Measurements from ENCODE around the gene ZNF526.
A peak's percentile ranks its signal among the peaks of the same experiment; 100 is the strongest.

Gene ZNF526

GRCh38 chr19:42220751-42221097, 612 bp downstream of the ZNF526 start:
- DNase-seq (ENCODE audit: low read depth in 3 of 3) = no peak

GRCh38 chr19:42224940-42225717, 5.0 kb downstream of the ZNF526 start:
- DNase-seq (ENCODE audit: low read depth in 3 of 3) = no peak

DNA sequence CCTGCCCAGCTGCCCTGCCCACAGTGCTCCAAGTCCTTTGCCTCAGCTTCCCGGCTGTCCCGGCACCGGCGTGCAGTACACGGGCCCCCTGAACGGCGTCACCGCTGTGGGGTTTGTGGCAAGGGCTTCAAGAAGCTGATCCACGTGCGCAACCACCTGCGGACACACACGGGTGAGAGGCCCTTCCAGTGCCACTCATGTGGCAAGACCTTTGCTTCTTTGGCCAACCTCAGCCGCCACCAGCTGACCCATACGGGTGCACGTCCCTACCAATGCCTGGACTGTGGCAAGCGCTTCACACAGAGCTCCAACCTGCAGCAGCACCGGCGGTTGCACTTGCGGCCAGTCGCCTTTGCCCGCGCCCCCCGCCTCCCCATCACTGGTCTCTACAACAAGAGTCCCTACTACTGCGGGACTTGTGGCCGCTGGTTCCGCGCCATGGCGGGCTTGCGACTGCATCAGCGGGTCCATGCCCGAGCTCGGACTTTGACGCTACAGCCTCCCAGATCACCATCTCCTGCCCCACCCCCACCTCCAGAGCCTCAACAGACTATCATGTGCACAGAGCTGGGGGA, 5.7 kb downstream of the ZNF526 start:
- DNase-seq (ENCODE audit: low read depth in 3 of 3) = no peak

DNA sequence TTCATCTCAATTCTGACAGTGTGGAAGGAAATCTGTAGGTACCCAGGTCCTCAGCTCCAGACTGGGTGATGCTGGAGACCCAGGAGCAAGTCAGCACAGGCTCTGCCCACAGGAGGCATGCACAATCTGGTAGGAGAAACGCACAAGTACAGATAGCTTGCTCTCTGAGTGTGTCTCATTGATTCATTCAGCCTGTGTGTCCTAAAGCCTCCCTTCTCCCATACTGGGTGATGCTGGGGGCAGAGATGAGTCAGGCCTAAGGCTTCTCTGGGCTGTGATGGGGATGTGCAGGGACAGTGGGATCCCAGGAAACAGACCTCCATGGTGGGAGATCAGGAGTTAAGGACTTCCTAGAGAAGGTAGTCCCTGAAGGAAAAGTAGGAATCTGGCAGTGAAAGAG, 6.8 kb downstream of the ZNF526 start:
- no peak for DNase-seq (ENCODE audit: low read depth in 3 of 3)

DNA sequence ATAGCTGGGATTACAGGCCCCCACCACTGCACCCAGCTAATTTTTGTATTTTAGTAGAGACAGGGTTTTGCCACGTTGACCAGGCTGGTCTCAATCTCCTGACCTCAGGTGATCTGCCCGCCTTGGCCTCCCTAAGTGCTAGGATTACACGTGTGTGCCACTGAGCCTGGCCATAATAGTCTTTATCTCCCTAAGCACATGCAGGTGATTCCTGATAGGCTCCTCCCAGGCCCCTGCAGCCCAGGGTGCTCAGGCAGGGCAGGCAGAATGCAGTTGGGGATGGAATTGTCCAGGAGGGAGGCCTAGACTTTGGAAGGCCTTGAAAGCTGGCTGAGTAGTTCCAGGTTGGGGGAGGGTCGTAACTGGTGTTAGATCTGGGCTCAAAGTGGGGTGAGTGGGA, 8.5 kb downstream of the ZNF526 start:
- DNase-seq (ENCODE audit: low read depth in 3 of 3) = no peak

DNA sequence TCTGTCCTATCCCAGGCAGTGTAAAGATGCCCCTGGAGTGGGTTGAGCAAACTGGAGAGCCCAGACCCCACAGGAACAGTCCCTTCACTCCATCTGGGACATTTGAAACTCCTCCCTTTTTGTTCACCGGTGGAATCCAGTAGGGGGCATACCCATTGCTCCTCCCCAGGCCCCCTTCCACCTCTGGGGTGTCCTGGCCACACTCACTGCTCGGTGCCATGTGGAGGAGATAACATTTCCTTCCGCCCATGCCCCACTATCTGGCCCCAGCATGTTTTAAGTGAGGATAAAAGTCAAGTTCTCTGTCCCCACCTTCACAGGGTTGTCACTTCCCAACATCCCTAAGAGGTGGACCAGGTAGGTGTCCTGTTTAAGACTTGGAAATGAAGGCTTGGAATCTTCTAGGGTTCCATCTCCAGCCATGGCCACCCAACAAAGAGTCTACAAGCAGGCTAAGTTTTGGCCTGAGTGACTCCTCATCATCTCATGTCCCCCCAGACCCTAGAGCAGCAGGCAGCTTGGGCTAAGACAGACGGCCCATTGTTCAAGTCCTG, 9.3 kb downstream of the ZNF526 start:
- no peak for DNase-seq (ENCODE audit: low read depth in 3 of 3)

DNA sequence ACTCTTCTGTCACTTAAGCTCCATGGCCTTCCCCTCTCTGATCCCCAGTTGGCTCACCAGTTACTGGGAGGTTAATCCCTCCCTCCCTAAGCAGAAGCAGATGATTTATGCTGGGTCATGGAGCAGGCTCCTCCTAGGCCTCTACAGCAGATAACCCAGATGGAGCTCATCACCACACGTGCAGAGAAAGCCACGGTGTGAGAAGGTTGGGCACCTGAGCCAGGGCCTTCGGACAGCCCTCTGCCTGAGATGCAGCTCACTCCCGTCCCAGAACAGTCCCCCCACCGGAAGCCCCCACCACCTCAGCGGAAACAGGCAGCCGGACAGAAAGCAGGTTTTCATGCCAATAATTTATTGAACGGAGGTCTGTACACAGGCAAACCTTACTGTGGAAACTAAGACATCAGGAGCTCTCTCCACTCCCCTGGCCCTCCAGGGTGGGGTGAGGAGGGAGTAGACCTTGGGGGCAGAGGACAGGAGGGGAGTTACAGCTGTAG, 9.8 kb downstream of the ZNF526 start:
- no peak for DNase-seq (ENCODE audit: low read depth in 3 of 3)

GRCh38 chr19:42230571-42230970, 10.5 kb downstream of the ZNF526 start:
- DNase-seq (ENCODE audit: low read depth in 3 of 3) = no peak

DNA sequence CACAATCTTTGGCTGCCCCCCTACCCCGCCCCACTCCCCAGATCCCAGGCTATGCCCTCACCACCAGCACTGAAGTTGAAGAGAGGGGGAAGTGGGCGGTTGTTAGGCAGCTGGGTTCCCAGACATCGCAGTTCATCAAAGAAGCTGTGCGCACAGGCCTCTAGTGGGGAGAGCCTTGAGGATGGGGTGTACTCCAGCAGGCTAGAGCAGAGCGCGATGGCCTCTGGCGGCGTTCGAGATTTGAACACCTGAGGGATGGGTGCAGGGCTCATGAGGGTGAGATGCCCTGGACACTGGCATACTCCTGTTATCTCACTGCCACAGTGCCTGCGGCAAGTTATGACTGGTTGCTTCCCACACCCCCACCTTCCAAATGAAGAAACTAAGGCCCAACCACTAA, 12.3 kb downstream of the ZNF526 start:
- DNase-seq (ENCODE audit: low read depth in 3 of 3) = no peak

- DNase-seq (ENCODE audit: low read depth in 3 of 3) = no peak
These were observed 13.0 kb downstream of the ZNF526 start for GRCh38 chr19:42233106-42233505.

GRCh38 chr19:42233678-42234292, 13.7 kb downstream of the ZNF526 start:
- DNase-seq (ENCODE audit: low read depth in 3 of 3) = no peak

DNA sequence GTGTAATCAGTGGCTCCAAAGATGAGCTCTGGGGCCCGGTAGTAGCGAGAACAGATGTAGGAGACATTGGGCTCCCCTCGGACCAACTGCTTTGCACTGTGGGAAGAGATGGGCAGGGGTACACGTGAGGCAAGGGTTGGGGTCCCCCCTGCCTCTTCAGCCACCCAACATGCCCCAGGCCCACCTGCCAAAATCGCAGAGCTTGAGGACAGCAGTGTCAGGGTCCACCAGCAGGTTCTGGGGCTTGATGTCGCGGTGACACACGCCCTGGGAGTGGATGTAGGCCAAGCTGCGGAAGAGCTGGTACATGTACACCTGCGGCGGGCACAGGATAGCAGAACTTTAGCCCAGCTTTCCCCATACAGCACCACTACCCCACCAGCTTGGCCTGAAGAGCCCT, 14.3 kb downstream of the ZNF526 start:
- no peak for DNase-seq (ENCODE audit: low read depth in 3 of 3)

DNA sequence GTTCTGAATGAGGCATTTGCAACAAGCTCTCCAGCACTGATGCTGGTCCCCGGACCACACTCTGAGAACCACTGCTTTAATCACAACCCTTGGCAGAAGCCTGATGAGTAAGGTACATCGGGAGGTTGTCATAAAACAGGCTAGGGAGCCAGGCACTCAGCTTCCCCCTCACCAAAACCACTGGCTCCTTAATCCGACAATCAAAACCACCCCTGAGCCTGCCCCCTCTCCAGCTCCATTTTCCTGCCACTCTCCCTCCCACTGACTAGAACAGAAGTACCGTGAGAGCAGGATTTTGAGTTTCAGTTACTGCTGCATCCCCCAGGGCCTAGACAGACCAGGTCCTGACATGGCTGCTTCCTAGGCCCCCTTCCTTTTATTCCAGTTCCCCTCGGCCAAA, 15.1 kb downstream of the ZNF526 start:
- no peak for DNase-seq (ENCODE audit: low read depth in 3 of 3)

GRCh38 chr19:42239544-42240220, 19.6 kb downstream of the ZNF526 start:
- DNase-seq (ENCODE audit: low read depth in 3 of 3) = no peak

GRCh38 chr19:42241279-42241678, 21.2 kb downstream of the ZNF526 start:
- no peak for DNase-seq (ENCODE audit: low read depth in 3 of 3)

DNA sequence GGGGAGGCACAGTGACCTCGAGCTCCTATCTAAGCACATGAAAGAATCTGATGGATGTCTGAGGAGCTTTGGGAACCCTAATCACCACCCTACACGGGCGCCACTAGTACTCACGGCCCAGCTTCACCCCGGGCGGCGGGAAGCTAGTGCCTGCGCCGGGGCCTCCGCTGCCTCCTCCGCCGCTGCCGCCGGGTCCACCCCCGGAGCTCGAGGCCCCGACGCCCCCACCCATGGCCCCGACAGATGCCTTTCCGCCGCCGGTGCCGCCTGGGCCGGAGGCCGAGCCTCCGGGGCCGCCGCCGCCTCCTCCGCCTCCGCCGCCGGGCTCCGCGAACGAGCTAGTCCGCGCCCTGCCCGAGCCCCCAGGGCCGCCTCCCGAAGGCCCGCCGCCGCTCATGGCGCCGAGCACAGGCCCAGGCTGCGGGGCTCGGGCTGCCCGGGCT, 22.0 kb downstream of the ZNF526 start:
- DNase-seq (ENCODE audit: low read depth in 3 of 3) = no peak

- DNase-seq (ENCODE audit: low read depth in 3 of 3) = peak; percentile 90 to 95 (median 92)
These were observed 22.6 kb downstream of the ZNF526 start, which contains the start of gene GSK3A for GRCh38 chr19:42242512-42243409. Gene GSK3A (minus strand): TSS chr19:42242602. CDS start chr19:42242465, 137 bp downstream.

DNA sequence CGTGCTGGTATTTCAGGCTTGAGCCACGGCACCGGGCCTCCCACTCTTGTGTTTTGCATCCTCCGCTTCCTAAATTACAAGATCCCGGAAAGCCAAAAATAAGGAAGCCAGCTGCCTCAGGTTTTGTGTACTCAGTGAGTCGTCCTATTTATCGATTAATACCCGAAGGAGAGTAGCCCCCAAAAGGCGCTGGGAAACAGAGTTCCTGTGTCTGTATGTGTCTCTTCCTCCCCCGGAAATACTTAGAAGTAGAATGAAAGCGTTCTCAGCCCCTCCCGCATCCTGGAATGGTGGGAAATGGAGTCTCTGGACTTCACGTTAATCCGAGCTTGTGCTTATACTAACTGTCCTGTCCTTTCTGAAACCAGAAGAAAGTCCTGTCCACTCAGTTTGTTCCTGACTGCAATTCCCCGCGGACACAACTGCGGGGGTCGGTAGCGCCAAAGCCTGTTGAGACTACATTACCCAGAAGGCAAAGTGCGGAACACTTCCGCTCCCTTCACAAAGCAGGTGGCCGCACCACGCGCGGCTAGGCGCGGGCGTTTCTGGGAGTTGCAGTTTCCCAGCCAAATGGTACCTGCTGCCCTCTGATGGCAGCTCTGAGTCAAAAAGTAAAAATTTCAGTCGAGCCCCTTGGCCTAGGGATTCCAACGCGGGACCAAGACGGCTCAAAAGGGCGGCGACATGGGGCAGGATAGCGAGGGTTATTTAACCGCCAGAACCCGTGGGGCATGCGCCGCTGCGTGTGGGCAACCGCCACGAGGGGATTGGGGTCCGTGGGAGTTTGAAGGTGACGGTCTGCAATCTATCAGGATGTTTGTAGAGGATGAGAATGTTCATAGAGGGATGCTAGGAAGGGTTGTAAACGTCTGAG, 24.5 kb downstream of the ZNF526 start:
- peak; percentile 82 to 91 (median 87) for DNase-seq (ENCODE audit: low read depth in 3 of 3)

GRCh38 chr19:42245231-42245630, 25.1 kb downstream of the ZNF526 start:
- no peak for DNase-seq (ENCODE audit: low read depth in 3 of 3)

Measured in stimulated activated CD4-positive, alpha-beta T cell treated with anti-CD3 and anti-CD28 coated beads, TNF-alpha, amount 100 ng/mL, for 24 hours (primary cell).